Left forelimb (tissue), 1 donor: ENCODE data around the gene KRTAP17-1.
"Not testable (repeated sequence)": the region's sequence is repeated elsewhere in the genome, so short reads cannot be mapped to it uniquely, and the experiment has no call there.

Experiments
- DNase-seq: peaks from one replicate; pipeline ENCODE4 v3.0.0-alpha.2; 2018; ENCODE audit warnings: low spot score

The KRTAP17-1 gene

DNA sequence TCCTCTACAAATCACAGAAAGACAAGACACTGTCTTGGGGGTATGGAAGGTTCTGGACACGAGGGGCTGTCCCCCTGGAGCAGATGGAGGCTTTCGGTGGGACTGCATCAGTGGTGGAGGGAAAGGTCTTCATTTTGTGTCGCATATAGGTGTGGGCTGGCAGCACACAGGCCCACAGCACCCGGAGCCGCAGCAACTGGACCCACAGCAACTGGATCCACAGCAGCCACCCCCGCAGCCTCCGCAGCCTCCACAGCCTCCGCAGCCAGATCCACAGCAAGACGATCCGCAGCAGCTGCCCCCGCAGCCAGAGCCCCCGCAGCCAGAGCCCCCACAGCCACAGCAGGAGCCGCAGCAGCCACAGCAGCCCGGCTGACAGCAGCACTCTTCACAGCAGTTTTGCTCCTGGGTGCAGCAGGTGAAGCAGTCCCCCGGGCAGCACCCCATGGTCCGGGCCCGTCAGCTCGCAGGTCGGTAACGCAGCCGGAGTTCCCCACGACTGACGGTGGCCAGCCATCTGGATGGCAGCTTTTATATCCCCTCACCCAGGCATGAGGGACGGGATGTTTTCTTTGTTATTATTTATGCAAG, at the start of gene KRTAP17-1:
Gene KRTAP17-1, minus strand, starts transcription at position 507 of the 591 bp plus-strand sequence. Its CDS starts 60 bp downstream, at position 447.
- no peak for DNase-seq

GRCh38 chr17:41363881-41364280, 48.4 kb upstream of the KRTAP17-1 start:
- DNase-seq, result no peak

DNA sequence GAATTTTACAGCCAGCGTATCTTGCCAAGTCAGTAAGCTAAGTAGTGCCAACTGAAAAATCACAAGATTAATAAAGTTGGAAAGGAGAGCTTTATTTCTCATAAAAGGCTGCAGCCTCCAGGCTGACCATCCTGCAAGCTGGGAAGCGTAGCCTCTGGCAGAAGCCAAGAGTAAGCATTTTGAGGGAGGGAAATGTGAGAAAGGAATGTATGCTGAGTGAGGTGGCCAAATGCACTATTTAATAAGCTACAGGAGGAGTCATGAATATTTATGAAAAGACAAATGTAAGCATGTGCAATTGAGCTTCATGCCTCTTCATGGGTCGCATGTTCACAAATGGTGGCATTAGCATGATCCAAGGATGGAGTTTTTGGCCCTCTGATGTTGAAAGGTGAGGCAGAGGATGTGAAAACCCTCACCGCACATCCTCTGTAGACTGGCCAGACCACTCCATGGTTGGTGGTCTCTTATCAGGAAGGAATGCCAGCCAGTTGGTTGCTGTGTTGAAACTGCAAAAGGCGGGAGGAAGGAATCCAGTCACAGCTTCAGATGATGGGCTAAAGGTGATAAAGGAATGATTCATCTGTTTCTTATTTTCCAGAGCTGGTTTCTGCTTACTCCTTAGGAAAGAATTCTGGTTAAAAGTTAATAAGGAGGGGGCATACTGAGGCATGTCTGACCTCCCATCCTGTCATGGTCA, 44.9 kb upstream of the KRTAP17-1 start:
- no peak for DNase-seq

DNA sequence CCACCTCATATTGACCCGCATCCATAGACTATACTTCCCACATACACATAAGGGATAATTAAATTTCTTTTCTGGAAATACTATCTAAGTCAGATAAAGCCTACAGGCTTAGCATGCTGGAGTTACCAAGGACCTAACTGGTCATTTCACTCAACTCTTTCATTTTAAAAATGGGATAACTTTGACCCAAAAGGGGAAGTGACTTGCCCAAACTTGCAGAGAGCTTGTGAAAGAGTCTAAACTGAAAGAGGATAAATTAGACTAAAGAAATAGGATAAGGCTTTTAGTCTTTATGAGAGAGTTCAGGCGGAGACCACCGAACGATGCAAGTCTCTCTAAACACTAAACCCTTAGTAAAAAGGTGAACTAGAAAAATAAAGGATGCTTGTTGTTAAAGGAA, 39.0 kb upstream of the KRTAP17-1 start:
- no peak for DNase-seq

GRCh38 chr17:41352597-41353366, 37.3 kb upstream of the KRTAP17-1 start:
- DNase-seq, result no peak

DNA sequence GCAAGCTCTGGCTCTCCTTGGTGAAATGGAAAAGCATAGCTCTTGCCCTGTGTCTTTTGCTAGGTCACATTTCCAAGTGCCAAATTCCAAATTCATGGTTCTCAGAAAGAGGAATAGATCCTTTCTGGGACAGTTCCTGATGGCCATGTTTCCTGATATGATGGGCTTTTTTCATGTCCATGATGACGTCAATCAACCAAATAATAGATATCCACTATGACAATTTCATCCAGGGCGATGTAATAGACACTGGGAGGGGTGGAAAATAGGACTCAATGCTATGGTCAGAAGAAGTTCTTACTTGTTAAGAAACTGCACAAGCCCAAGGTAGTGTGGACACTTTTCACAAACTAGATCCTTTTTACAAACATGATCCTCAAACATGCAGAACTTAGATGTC, 35.7 kb upstream of the KRTAP17-1 start:
- DNase-seq, result no peak

DNA sequence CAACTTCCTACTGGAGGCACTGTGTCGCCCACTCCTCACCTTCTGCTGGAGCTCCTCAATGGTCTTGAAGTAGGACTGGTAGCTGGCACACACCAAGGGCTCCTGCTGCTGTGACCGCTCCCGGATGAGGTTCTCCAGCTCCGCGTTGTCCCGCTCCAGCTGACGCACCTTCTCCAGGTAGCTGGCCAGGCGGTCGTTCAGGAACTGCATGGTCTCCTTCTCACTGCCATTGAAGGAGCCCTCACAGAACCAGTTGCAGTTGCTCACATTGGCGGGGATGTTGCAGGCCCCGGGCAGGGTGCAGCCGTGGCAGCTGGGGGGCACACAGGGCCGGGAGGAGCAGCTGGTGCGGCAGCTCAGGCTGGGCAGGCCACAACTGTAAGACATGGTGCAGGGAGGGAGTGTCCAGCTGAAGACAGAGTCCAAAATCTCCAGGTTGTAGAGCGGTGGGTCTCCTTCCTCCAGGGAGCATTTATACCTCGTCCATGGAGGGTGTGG, 34.9 kb upstream of the KRTAP17-1 start, which contains the start of gene KRT33A:
Gene KRT33A, minus strand, starts transcription at position 448 of the 498 bp plus-strand sequence. Its CDS starts 61 bp downstream, at position 387.
- not testable (repeated sequence) for DNase-seq

- no peak for DNase-seq
Observed at GRCh38 chr17:41347869-41348760, 32.6 kb upstream of the KRTAP17-1 start.

GRCh38 chr17:41346421-41346820, 30.9 kb upstream of the KRTAP17-1 start:
- DNase-seq, result not testable (repeated sequence)

GRCh38 chr17:41345992-41346391, 30.5 kb upstream of the KRTAP17-1 start:
- DNase-seq, result no peak

GRCh38 chr17:41343029-41343428, 27.5 kb upstream of the KRTAP17-1 start:
- DNase-seq, result no peak

DNA sequence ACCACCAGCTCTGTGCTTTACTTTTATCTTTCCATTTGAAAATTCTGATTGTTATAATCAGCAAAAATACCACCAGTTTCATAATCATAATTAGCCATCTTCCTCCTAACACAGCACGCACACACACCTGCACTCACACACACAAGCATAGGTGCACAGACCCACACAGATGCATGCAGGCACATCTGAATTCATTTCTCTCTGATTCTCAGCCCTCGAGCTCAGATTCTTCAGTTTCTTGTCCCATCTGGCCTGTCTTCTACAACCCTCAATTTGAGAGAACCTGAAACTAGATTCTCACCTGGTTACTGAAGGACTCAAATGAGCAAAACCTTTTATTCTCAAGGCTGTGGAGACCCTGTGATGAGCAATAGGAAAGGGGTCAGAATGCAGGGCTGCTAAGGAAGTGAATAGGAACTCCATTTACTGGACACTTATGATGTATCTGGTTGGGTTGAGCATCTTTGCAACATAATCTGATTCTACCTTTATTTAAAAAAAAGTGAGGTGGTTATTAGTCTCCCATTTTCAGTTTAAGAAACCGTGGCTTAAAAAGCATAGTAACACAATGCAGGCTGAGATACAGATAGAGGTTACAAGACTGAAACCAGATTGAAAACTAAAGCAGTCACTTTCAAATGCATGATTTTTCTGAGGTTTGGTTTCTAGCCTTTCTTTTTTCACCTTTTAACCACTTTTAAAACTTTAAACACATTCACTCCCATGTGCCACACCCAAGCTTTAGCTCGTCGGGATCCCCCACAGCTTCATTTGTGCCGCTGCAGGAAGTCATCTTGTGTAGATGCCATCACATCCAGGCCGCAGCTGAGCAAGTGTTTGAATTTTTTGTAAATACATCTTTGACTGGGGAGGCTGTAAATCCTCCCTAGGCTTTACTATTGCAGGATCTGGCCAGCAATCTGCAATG, 25.7 kb upstream of the KRTAP17-1 start:
- no peak for DNase-seq

DNA sequence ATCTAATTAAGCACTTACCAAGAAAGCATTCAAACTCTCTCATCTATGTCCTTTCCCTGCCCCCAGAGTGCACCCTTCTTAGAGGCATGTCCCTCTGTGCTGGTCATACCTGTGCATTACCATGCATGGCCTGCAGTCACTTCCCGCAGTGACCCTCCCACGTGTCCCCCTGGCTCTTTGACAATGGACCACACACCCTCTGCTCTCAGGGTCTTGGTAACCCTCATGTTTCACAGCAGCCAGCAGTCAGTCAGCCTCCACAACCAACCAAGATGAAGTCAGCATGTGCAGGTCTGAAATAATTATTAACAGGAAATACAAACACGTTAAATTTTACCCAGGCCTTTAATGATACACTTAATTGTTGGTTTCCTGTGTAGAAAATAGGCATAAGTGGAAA, 25.0 kb upstream of the KRTAP17-1 start:
- no peak for DNase-seq

DNA sequence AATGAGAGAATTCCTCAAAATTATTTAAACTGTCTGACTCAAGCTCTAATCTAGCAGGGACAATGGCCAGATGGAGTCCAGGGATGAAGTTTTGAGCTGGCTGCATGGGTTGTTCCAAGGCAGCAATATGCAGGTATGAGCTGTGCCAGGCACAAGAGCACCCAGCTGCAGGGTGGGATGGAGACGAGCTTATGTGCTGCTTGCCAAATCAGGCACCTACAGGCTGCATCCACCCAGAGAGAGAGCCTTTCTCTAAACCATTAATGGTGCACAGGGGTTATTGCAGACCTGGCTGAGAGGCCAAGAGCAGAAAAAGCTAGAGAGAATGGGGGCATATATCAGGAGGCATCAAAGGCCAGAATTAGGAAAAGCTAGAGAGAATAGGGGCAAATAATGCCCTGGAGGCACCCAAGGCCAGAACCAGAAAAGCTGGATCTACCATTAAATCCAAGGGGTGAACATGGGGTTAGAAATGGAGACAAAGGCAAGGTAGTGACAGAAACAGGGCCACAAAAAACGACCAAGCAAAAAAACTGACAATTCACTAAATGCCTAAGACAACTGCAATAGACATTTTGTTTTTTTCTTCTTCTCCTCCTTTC, 24.2 kb upstream of the KRTAP17-1 start:
- DNase-seq, result no peak

GRCh38 chr17:41338961-41339485, 23.5 kb upstream of the KRTAP17-1 start:
- no peak for DNase-seq

DNA sequence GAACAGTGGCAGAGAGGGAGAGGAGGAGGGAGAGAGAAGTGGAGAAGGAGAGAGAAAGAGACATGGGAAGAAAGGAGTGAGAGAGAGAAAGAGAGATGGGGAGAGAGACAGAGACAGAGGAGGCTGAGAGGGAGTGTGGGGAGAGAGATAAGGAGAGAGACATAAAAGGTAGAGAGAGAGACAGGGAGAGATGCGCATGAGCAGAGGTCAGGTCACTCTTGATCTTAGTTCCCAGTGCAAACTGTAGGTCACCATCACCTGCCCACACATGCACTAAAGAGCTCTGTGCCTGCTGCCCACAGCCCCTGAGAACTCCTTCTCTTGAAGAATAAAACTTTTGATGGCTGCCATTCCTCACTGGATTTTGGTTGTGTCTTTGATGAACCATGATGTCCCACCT, 20.2 kb upstream of the KRTAP17-1 start:
- no peak for DNase-seq

GRCh38 chr17:41334385-41335305, 19.1 kb upstream of the KRTAP17-1 start:
- DNase-seq, result no peak

DNA sequence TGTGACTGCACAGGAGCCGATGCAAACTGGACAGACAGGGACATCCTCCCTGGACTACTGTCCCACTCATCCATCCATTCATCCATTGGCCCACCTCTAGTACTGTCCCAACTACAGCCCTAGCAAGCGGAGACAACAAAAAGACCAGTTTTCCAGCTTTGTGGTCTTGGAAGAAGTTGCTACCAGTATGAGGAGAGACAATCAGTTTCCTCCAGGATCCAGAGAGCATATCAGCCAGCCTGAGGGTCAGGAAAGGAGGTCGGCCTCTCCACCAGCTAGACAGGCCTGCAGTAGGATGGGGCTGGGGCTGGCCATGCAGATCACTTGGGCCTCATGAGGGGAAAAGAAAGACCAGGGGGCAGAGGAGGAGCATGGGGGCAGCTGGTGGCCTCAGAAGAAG, 18.3 kb upstream of the KRTAP17-1 start:
- DNase-seq, result no peak

- no peak for DNase-seq
Observed at GRCh38 chr17:41333098-41333497, 17.6 kb upstream of the KRTAP17-1 start.
